LNCaP clone FGC (cell line): ENCODE data around the gene UBE2E2.
A peak's percentile ranks its signal among the peaks of the same experiment; 100 is the strongest.

Source experiments
- DNase-seq: peaks from one replicate; pipeline ENCODE4 v3.0.0-alpha.2; 2011; ENCODE audit warnings: low read depth
- H3K4me3 ChIP-seq: 2 replicates; pipeline ENCODE4 v1.5.1; 2011; ENCODE audit warnings: mild to moderate bottlenecking, low read depth, low read length, control low read depth
- TF ChIP-seq, protein P1 (sequence below): IDR thresholded peaks from 2 replicates; pipeline ENCODE4 v1.5.1; 2012; ENCODE audit warnings: mild to moderate bottlenecking; ENCODE audit not compliant: control insufficient read depth, insufficient read depth; ENCODE audit errors: extremely low read depth

UBE2E2 gene

DNA sequence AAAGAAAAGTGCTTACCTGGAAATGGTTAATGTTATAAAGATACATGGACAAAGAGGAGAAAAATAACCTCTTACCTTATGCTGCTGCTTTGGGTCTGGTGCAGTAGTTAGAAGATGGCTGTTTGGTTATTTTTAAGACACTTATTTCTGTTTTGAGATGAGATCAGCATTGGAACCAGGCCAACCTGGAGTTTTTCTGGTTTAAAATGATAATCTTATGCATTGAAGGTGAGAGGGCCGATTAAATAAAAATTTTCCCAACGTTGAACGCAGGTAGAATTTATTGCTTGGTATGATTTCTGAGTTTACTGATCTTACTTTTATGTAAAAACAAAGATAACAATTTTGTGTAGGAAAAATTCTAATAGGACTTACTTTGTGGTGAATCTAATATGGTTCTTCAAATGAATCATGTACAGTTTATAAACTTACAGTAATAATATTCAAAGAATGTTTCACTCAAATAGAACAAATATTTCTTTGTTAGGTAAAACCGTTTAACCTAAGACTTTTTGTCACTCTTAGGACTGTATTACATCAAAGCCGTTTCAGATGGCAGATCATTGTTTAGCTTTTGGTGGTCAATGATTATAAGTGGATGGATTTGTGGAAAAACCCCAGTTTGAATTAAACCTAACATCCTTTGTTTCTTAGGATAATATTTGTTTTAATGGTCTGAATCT lies 14.9 kb downstream of the UBE2E2 start:
- no peak for DNase-seq
- H3K4me3 ChIP-seq = no peak overlapping the region
- TF ChIP-seq, protein P1, sequence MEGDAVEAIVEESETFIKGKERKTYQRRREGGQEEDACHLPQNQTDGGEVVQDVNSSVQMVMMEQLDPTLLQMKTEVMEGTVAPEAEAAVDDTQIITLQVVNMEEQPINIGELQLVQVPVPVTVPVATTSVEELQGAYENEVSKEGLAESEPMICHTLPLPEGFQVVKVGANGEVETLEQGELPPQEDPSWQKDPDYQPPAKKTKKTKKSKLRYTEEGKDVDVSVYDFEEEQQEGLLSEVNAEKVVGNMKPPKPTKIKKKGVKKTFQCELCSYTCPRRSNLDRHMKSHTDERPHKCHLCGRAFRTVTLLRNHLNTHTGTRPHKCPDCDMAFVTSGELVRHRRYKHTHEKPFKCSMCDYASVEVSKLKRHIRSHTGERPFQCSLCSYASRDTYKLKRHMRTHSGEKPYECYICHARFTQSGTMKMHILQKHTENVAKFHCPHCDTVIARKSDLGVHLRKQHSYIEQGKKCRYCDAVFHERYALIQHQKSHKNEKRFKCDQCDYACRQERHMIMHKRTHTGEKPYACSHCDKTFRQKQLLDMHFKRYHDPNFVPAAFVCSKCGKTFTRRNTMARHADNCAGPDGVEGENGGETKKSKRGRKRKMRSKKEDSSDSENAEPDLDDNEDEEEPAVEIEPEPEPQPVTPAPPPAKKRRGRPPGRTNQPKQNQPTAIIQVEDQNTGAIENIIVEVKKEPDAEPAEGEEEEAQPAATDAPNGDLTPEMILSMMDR = no peak

DNA sequence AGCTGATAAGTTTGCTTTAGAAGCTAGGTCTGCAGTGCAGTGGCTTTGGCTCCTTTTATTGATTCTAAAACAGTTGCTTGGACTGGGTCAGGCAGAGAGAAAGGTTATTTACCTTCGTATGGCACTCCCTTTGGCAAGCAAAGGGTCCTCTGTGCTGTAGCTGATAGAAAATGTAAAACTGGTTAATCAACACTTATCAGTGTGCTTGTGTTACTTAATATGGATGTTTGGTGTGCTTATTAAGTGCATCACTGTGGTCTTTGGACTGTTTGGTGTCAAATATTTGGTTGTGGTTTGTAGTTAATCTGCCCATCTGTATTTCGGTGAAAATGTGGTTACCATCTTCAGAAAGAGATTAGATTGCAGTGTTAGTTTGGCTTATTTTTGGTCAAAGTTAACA lies 16.0 kb downstream of the UBE2E2 start:
- peak; percentile 47 for DNase-seq
- H3K4me3 ChIP-seq = no peak overlapping the region
- TF ChIP-seq, protein P1 = no peak

DNA sequence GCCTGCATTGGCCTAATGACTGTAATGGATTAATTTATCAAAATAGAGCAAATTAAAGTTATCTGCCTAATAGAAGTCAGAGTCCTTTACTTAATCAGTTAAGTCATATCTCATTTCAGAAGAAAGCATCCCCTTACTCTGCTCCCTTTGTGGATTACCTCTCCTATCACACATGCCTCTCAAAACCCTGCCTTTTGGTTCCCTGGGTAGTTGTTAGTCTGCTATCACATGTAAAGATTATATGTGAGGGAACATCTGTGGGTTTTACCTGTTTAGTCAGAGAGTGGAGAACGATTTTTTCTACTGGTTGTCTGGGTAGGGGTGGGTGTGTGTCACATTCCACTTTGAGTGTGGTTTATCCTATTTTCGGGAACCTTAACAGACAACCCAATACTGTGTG lies 16.4 kb downstream of the UBE2E2 start:
- DNase-seq = no peak
- H3K4me3 ChIP-seq = no peak overlapping the region
- TF ChIP-seq, protein P1 = no peak

DNA sequence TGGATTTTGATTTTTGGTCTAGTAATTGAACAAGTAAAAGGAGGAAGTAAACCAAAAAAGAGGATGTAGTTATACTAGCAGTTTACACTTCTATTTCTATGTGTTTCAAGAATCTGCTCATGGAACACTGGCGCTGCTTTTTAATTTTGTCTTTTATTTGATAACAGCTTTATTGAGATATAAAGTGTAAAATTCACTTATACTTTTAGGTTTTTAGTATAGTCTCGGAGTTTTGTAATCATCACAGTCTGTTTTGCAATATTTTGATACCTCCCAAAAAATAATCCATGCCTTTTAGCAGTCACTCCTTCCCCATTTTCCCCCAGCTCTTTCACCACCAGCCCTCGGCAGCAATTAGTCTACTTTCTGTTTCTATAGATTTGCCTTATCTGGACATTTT lies 18.0 kb downstream of the UBE2E2 start:
- TF ChIP-seq, protein P1 = no peak
- no peak for DNase-seq

DNA sequence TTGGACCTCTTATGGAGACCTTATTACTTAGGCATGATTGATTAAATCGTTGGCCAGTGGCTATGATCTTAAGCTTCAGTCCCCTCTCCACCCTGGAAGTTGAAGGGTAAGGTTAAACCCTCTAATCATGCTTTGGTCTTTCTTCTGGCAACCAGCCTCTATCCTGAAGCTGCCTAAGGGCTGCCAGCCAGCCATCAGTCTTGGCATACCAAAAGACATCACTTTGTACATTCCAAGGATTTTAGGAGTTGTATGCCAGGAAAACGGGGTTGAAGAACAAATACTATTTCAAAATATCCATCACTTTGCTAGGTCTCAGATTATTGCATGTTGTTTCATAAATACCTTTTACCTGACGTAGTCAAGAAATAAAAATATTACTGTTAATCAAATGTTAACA lies 28.9 kb downstream of the UBE2E2 start:
- H3K4me3 ChIP-seq = no peak overlapping the region
- DNase-seq = no peak

More for the DNA sequence above, 18.0 kb downstream of the UBE2E2 start:
- no peak overlapping the region for H3K4me3 ChIP-seq

DNA sequence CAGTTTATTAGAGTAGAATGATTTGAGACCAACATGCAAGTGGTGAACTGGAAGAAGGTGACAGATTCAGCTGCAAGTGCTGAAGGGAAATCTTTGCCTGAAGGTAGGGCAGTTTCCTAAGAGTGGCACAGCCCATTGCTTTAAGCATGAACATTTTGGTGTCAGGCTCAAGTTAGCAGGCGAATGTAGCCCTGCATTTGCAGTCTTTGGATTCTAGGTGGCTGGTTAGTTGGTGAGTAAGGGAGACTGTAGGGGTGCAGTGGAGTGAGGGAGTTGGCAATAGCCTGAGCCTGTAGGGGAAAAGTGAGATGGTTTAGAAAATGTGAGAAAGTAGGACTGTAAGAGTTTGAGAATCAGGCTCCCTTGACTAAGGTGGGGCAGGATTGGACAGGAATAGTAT lies 29.7 kb downstream of the UBE2E2 start:
- no peak overlapping the region for H3K4me3 ChIP-seq

More for the DNA sequence above, 28.9 kb downstream of the UBE2E2 start:
- TF ChIP-seq, protein P1 = no peak

More for the DNA sequence above, 29.7 kb downstream of the UBE2E2 start:
- DNase-seq = no peak
- TF ChIP-seq, protein P1 = no peak
